NCI-H2227 (cell line): ENCODE measurements around the gene MRPL18.

Experiments
- DNase-seq: peaks from one replicate; lab custom pipeline; 2025; ENCODE audit not compliant: unreplicated experiment; lab: John Stamatoyannopoulos, UW

MRPL18 gene

DNA sequence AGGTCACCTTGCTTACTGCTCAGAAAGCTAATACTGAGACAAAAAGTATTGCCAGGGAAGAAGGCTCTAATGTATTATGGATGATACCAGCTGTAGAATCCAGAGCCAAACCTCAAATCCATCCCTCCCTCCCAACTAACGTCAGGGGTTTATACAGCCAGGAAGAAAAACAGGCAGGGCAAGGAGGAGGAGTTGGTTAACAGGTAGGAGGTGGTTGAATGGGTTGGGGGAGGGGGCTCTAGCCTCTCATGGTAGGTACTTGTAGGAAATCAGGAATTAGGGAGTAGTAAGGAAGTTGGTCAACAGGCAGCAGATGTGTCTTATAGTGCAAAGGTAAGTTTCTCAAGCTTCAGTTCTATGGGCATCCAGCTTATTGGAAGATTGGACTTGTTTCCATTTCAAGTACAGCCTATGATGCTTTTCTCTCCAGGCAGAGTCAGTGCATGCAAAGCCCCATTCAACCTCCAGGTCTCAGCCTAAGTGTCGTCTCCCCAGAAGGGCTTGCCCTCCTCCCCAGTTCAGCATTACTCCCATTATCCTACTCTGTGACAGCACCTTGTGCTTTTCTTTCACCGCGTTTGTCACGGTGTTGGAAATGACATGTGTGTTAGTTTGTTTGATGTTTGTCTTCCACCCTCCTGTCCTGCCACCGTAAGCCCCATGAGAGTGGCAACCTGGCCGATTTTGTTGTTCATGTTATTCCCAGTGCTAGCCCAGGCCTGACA is 47.9 kb downstream of the MRPL18 start:
- DNase-seq = no peak

DNA sequence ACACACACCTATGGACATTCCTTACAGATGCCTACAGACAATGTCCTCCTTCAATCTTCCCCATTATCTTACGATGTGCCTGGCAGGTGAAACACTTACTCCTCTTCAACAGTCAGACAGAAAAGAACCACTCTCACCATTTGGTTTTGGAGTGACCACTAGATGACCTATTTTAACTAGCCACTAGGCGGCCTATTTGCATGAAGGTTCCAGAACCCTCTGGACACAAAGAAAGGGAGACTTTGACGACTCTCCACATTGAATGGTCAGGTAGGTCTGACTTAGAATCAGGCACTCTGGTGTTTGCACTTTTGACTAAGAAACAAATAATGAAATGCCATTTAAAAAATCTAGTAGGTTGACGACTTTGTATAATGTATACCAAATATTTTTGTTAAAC is 51.8 kb downstream of the MRPL18 start:
- DNase-seq = no peak

DNA sequence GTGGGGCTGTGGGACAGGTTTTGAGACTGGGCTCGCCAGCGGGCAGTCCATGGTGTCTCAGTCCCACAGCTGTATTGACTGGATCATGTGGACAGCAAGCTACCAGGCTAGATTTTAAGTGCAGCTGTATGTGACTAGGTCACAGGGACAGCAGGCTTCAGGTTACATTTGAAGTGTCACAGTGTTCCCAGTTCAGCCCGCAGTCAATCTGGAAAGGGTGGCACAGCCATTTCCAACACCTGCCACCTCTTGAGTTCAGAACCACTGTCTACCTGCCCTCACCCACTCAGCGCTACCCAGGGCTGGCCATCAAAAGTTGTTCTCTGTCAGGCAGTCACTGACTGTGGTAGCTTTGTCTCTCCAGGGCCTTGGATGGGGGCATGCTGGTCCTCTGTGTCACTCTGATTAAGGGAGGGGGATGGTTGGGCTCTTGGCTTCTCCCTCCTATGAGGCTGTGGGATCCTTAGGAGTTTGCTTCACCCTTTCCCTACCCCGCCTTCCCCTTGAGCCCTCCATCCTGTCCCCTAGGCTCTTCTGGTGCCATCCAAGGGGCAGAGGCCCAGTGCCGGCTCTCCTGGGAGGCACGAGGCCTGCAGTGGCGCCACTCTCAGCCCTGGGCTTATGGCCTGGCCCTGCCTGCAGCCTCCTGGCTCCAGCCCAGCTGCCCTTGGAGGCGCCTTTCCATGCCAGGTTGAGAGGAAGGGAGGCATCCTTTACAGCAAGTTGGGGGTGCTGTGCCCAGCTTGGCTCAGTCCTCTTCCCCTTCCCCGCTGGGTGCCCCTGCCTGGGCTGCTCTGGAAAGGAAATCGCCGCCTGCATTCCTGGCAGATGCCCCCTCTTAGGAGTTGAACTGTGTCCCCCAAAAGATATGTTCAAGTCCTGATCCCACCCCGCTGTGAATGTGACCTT is 54.7 kb downstream of the MRPL18 start:
- DNase-seq = no peak
